Body of pancreas (tissue), 4 donors: ENCODE data around the gene ATIC.

Experiments used
- POLR2A ChIP-seq, 3 donors: fragments of 450-650 bp; IDR thresholded peaks; one replicate each; pipeline ENCODE4 v1.6.1; 2016; ENCODE audit warnings: antibody characterized with exemption in 3 of 3, mild to moderate bottlenecking in 2 of 3
- TF ChIP-seq, protein P1 (sequence below), 7 experiments: fragments of 450-650 bp in 4 of 7; fragments of 200-600 bp in 3 of 7; sonication (generic) in 3 of 7; IDR thresholded peaks; one replicate each; pipeline ENCODE4 v1.5.1; 2016 to 2019; ENCODE audit warnings: antibody characterized with exemption in 7 of 7

DNA sequence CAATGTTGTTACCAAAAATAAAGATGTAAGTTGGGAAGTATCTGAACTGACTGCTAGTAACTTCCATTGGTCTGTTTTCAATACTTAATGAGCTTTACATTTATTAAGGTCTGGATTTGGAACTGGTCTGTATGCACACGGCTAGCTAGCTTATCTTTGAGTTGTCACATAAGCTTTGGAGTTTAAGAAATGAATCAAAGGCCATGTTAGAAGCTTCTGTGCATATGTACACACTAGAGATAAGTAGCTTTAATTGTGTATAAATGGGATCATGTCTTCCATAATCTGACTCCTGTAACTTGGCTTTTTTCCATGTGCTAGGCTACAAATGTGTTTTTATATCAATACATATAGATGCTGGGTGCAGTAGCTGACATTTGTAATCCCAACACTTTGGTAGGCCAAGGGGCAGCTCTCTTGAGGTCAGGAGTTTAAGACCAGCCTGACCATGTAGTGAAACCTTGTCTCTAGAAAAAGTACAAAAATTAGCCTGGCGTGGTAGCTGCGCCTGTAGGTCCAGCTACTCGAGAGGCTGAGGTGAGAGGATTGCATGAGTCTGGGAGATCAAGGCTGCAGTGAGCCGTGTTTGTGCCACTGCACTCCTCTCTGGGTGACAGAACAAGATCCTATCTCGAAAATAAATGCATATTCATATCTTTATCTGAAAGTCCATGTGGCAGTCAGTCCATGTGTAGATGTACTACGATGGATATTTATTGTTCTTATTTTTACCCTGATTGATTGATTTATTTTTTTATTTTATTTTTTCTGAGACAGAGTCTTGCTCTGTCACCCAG, 27.2 kb downstream of the ATIC start:
- TF ChIP-seq, protein P1, sequence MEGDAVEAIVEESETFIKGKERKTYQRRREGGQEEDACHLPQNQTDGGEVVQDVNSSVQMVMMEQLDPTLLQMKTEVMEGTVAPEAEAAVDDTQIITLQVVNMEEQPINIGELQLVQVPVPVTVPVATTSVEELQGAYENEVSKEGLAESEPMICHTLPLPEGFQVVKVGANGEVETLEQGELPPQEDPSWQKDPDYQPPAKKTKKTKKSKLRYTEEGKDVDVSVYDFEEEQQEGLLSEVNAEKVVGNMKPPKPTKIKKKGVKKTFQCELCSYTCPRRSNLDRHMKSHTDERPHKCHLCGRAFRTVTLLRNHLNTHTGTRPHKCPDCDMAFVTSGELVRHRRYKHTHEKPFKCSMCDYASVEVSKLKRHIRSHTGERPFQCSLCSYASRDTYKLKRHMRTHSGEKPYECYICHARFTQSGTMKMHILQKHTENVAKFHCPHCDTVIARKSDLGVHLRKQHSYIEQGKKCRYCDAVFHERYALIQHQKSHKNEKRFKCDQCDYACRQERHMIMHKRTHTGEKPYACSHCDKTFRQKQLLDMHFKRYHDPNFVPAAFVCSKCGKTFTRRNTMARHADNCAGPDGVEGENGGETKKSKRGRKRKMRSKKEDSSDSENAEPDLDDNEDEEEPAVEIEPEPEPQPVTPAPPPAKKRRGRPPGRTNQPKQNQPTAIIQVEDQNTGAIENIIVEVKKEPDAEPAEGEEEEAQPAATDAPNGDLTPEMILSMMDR (IDR thresholded peaks at IDR 0.05) = no peak
- TF ChIP-seq POLR2A (IDR thresholded peaks at IDR 0.05) = no peak
